K562 treated with DMSO at 1 percent for 48 hours (cell line): ENCODE data around the gene CCDC148. TPM values are rescaled to one million over a fixed set of nuclear protein-coding genes. Genes with fewer than 3 reads are reported as not detected.

Experiments
- total RNA-seq: library from RNA; unstranded; fragments of 300-600 nt; gene quantifications from 2 replicates; pipeline ENCODE4 v1.2.3, GENCODE V29; 2022; ENCODE audit warnings: low replicate concordance; ENCODE audit errors: extremely low read depth

CCDC148 gene
- total RNA-seq, result not detected in 2 replicates

GRCh38 chr2:158456309-158457066, at the start of gene CCDC148, which contains the start of gene PKP4:
Gene CCDC148, minus strand, starts transcription at chr2:158456753. Its CDS starts 314 bp downstream, at chr2:158456439.
Gene PKP4, plus strand, starts transcription at chr2:158456952. Its CDS starts 76,233 bp downstream, at chr2:158533185.

Other genes with a start within 250 kb of the CCDC148 start
- not detected in 2 replicates for gene PKP4, start 199 bp upstream of the CCDC148 start, total RNA-seq